Parietal lobe (tissue), 2 donors: Measurements from ENCODE around the gene AIMP2. TPM values are rescaled to one million over a fixed set of nuclear protein-coding genes. Genes with fewer than 3 reads are reported as not detected.

Source experiments
- small RNA-seq: library from RNA; depleted of rRNA; stranded (forward); fragments of <200 nt; gene quantifications from one replicate; pipeline ENCODE3, GENCODE V24; 2014; ENCODE audit warnings: low replicate concordance
- total RNA-seq: library from RNA; depleted of rRNA; stranded (reverse); fragments of >200 nt; gene quantifications from one replicate; pipeline ENCODE4 v1.2.3, GENCODE V29; 2014

The AIMP2 gene
- total RNA-seq, result 24.7 TPM

GRCh38 chr7:6008668-6009611 lies at the start of gene AIMP2, which contains the start of gene PMS2:
TSS of gene AIMP2 (plus strand) at chr7:6009272. CDS start at chr7:6009364, 92 bp downstream.
TSS of gene PMS2 (minus strand) at chr7:6009049. CDS start at chr7:6009019, 30 bp downstream.

GRCh38 chr7:5970347-5970911 lies 38.6 kb upstream of the AIMP2 start, which contains the start of gene RSPH10B:
TSS of gene RSPH10B (minus strand) at chr7:5970689. CDS start at chr7:5967116, 3,573 bp downstream.

GRCh38 chr7:6030988-6031387 lies 21.9 kb downstream of the AIMP2 start, which contains the start of gene ANKRD61:
TSS of gene ANKRD61 (plus strand) at chr7:6031376. CDS start at chr7:6031376, 0 bp downstream.

Small RNA genes within 50 kb of the gene (small RNA-seq; reads per million reads assigned to genes)
- gene RF00019 (not detected), gene RNU6-218P (not detected), gene SNORA80D (not detected)

Other genes with a start within 250 kb of the AIMP2 start
- 57.9 TPM for gene RNF216, start 227.6 kb upstream of the AIMP2 start, total RNA-seq
- gene OCM, start 128.5 kb upstream of the AIMP2 start, total RNA-seq, result not detected
- 87.3 TPM for gene CCZ1, start 110.5 kb upstream of the AIMP2 start, total RNA-seq
- 1.3 TPM for gene RSPH10B, start 38.6 kb upstream of the AIMP2 start, total RNA-seq
- 28.8 TPM for gene PMS2, start 223 bp upstream of the AIMP2 start, total RNA-seq
- gene ANKRD61, start 22.1 kb downstream of the AIMP2 start, total RNA-seq, result not detected
- gene EIF2AK1, start 49.9 kb downstream of the AIMP2 start, total RNA-seq, result 60.1 TPM
- 18.2 TPM for gene USP42, start 95.7 kb downstream of the AIMP2 start, total RNA-seq